LNCAP (cell line): ENCODE results near the gene SLCO2B1.

Source experiments
- TF ChIP-seq, protein P1 (sequence below): fragments of 450-650 bp; IDR thresholded peaks from 2 replicates; pipeline ENCODE4 v1.5.1; 2017; ENCODE audit warnings: mild to moderate bottlenecking

Gene SLCO2B1

DNA sequence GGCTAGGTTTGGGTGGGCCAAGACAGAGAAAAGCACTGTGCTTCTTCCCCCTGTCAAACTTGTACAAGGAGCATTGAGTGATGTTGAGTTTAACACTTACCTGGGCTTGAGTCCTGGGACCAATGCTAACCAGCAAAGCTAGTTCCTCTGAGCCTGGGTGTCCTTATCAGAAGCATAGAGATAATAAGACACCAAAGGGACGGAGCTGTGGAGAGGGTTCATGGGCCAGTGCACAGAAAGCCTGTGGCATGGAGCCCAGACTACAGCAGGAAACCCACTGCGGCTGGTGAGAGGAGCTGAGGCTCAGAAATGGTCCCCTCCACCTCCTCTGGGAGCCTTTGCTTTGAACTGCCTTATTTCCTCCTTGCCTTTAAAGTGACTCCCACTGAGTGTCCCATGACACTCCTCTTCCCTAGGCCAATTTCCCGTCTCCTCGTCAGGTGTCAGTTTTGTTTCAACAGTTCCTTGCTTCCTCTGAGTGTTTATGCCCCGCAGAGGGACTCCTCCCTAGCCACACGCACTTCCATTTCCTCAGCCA is 9.4 kb downstream of the SLCO2B1 start:
- TF ChIP-seq, protein P1, sequence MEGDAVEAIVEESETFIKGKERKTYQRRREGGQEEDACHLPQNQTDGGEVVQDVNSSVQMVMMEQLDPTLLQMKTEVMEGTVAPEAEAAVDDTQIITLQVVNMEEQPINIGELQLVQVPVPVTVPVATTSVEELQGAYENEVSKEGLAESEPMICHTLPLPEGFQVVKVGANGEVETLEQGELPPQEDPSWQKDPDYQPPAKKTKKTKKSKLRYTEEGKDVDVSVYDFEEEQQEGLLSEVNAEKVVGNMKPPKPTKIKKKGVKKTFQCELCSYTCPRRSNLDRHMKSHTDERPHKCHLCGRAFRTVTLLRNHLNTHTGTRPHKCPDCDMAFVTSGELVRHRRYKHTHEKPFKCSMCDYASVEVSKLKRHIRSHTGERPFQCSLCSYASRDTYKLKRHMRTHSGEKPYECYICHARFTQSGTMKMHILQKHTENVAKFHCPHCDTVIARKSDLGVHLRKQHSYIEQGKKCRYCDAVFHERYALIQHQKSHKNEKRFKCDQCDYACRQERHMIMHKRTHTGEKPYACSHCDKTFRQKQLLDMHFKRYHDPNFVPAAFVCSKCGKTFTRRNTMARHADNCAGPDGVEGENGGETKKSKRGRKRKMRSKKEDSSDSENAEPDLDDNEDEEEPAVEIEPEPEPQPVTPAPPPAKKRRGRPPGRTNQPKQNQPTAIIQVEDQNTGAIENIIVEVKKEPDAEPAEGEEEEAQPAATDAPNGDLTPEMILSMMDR = no peak

DNA sequence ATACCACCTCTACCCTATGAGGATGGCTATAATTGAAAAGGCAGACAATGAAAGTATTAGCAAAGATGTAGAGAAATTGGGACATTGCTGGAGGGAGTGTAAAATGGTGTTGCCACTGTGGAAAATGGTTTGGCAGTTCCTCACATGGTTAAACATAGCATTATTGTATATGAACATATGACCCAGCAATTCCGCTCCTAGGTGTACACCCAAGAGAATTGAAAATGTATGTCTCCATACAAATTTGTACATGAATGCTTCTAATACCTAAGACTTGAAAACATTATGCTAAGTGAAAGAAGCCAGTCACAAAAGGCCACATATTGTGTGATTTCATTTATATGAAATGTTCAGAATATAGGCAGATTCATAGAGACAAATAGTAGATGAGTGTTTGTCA is 10.0 kb downstream of the SLCO2B1 start:
- TF ChIP-seq, protein P1 = no peak

DNA sequence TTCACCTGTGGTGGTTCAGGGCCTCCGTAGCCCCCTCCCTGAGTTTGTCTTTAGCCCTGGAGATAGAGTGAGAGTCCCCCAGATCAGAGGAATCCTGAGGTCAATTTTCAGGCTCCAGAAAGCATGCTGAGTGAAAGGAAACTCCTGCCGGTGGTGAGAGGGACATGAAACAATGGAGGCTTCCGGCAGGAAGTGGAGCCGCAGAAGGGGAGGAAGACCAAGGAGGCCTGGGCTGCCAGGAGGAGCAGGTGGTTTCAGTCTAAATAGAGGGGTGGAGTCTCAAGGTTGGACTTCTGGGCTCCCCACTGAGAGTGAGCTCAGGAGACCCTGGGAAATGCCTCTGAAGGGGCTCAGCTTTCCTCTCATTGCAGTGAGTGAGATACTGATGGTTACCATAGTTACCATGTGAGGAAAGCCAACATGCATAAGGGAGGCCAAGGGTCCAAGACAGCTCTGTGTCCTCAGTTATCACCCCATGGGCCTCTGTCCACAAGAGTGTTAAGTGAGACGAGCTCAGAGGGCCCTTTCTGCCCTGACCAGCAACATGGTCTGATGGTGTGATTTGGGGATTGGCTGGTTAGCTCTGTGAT is 10.7 kb downstream of the SLCO2B1 start:
- TF ChIP-seq, protein P1 = no peak

DNA sequence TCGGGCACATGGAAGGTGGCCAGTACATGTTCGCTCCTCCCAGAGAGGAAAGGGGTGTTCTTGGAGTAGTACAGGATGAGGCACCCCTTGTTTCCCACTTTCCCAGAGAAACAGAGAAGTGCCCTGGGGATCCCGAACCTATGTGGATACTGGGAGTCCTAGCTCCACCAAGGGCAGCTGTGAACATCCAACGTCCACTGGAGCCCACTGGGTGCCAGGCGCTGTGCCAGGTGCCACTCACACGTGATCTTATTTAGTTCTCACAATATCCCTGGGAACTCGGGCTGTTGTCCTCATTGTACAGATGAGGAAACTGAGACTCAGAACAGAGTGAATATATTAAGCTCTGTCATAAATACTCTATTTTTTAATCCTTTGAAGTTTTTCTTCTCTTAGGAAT is 12.0 kb downstream of the SLCO2B1 start:
- TF ChIP-seq, protein P1 = no peak

DNA sequence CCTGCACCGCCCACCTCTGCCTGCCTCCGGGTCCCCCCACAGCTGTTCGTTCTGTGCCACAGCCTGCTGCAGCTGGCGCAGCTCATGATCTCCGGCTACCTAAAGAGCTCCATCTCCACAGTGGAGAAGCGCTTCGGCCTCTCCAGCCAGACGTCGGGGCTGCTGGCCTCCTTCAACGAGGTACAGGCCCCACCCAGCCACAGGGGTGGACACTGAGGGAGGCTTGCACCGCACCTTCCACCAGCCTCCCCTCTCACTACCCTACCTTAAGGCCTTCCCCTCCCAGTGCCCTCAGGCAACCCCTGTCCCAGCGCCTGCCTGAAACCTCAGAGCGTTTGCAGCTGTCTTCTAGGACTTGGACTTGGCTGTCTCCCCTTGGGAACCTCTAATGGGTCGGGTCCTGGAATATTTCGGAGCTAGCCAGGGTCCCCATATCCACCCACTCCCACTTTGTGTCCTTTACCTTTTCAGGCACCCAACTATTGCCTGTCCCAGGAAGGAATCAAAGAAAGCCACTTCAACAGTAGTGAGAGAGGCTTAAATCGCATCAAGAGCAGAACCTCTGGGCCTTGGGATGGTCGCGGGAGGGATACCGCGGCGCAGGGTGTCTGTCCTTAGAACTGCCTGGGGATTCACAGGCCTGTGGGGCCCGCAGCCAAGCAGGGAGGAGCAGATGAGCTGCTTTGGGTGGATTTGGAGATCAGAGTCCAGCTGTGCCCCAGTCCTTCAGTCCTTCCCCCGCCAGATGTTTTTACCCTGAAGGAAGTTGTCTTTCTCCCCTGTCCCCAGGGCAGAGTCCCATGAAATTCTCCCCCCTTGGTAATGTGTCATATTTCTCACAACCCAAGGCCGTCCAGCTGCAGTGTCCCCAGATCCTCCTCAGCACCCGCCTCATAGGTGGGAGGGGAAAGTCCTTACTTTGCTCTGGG is 13.3 kb downstream of the SLCO2B1 start:
- TF ChIP-seq, protein P1 = no peak

DNA sequence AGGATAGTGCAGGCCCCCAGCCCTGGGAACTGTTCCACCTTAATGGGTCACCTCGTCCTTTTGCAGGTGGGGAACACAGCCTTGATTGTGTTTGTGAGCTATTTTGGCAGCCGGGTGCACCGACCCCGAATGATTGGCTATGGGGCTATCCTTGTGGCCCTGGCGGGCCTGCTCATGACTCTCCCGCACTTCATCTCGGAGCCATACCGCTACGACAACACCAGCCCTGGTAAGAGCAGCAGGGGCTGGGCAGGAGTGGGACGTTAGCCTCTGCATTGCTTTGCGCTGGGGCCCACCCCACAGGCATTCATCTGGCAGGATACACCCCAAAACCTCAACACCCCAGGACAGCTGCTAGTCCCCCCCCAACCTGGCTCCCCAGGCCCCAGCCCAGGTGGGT is 14.8 kb downstream of the SLCO2B1 start:
- TF ChIP-seq, protein P1 = no peak

DNA sequence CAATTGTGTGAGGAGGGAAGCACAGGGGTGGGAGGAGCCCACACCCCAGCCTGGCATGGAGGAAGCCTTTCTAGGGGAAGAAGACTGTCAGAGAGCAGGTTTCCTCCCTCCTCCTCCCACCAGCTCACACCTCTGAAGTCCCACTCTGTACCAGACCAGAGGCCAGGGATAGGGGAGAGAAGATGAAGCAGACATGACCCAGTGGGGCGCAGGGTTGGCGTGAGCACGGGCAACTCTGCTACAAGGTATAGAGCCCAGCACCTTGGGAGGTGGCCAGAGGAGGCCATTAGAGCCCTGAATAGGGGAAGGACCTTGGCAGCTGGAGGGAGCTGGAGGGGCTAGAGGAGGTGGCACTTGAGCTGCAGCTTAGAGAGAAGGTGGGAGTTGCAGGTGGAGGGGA is 15.9 kb downstream of the SLCO2B1 start:
- TF ChIP-seq, protein P1 = no peak
